Prostate gland (tissue), 2 donors: ENCODE measurements around the gene TNFSF13. TPM values are rescaled to one million over a fixed set of nuclear protein-coding genes. Genes with fewer than 3 reads are reported as not detected.
A peak's percentile ranks its signal among the peaks of the same experiment; 100 is the strongest.

Experiments
- DNase-seq: peaks from one replicate; pipeline ENCODE4 v3.0.0-alpha.2; 2019; ENCODE audit warnings: low spot score
- H3K27ac ChIP-seq, 2 donors: fragments of 200-600 bp; sonication (generic); 2 replicates each; pipeline ENCODE4 v1.5.1; 2017 to 2019
- H3K27me3 ChIP-seq: fragments of 200-600 bp; sonication (generic); replicated peaks from 2 replicates; pipeline ENCODE4 v1.5.1; 2019; ENCODE audit not compliant: insufficient read depth
- H3K36me3 ChIP-seq, 2 donors: fragments of 200-600 bp; sonication (generic); 1 replicate in 1 of 2; 2 replicates in 1 of 2; pipeline versions ENCODE4 v1.5.1 to v1.8.1; 2017 to 2019
- H3K4me1 ChIP-seq: fragments of 200-600 bp; sonication (generic); replicated peaks from 2 replicates; pipeline ENCODE4 v1.5.1; 2019
- H3K4me3 ChIP-seq, 2 donors: fragments of 200-600 bp; sonication (generic); 2 replicates each; pipeline ENCODE4 v1.5.1; 2017 to 2019
- H3K9me3 ChIP-seq: fragments of 200-600 bp; sonication (generic); 2 replicates; pipeline ENCODE4 v1.5.1; 2017
- CTCF ChIP-seq, 4 experiments: fragments of 200-600 bp in 2 of 4; fragments of 450-650 bp in 2 of 4; sonication (generic) in 2 of 4; IDR thresholded peaks; 1 replicate in 3 of 4; 2 replicates in 1 of 4; pipeline ENCODE4 v1.5.1; 2016 to 2019; ENCODE audit warnings: antibody characterized with exemption in 4 of 4, mild to moderate bottlenecking in 2 of 4, moderate library complexity in 2 of 4
- POLR2A ChIP-seq: fragments of 450-650 bp; IDR thresholded peaks from one replicate; pipeline ENCODE4 v1.6.1; 2016; ENCODE audit warnings: antibody characterized with exemption, mild to moderate bottlenecking
- POLR2AphosphoS5 ChIP-seq: sonication (generic); formaldehyde crosslinking; IDR thresholded peaks from one replicate; pipeline ENCODE4 v1.6.1; 2017; ENCODE audit warnings: antibody characterized with exemption
- WGBS: methylation state at CpG from one replicate; pipeline ENCODE4 v1.1.5; 2018; 5-methylcytosine and 5-hydroxymethylcytosine counted together
- intact Hi-C: fragments of 100-400 bp; cut with DNase I; formaldehyde crosslinking; loops from one replicate; pipeline ENCODE4 v1.14.2; 2022
- total RNA-seq, 2 donors: library from RNA; depleted of rRNA; stranded (reverse); fragments of >200 nt; gene quantifications; one replicate each; pipeline ENCODE4 v1.1.0, GENCODE V29; 2016

TNFSF13 gene
- total RNA-seq, 2 donors from 2014 or later: 20.4 to 21.1 TPM

GRCh38 chr17:7555320-7555948 is 3.1 kb upstream of the TNFSF13 start:
- intact Hi-C loops: no loop called here
- Histone ChIP-seq H3K27me3 (no peaks in the 10 kb centered on the region), H3K27ac (no peak overlapping the region), H3K4me1 (peaks cover 35% of the 10 kb centered on the region), H3K36me3 (no peaks in the 10 kb centered on the region), H3K4me3 (no peak overlapping the region), H3K9me3 (no peaks in the 10 kb centered on the region)
- TF ChIP-seq POLR2A: no peak
- no peak for TF ChIP-seq POLR2AphosphoS5
- TF ChIP-seq CTCF (IDR thresholded peaks at IDR 0.05): no peak
- no peak for DNase-seq
- 61% methylated on average over 10 of the region's 10 CpGs for WGBS

GRCh38 chr17:7556627-7557026 is 1.9 kb upstream of the TNFSF13 start:
- Histone ChIP-seq H3K4me3 (no peak overlapping the region), H3K4me1 (peaks cover 39% of the 10 kb centered on the region), H3K36me3 (no peaks in the 10 kb centered on the region), H3K9me3 (no peaks in the 10 kb centered on the region), H3K27me3 (no peaks in the 10 kb centered on the region), H3K27ac (peak overlapping the region; percentile 92 to 96)
- WGBS: 56% methylated on average over 12 of the region's 12 CpGs
- DNase-seq: peak; percentile 26
- intact Hi-C loops: no loop called here
- TF ChIP-seq CTCF (IDR thresholded peaks at IDR 0.05) (no peak), POLR2AphosphoS5 (no peak), POLR2A (no peak)

- 30% methylated on average over 18 of the region's 19 CpGs for WGBS
- Histone ChIP-seq H3K27me3 (no peaks in the 10 kb centered on the region), H3K9me3 (no peaks in the 10 kb centered on the region), H3K27ac (peak overlapping the region; percentile 92 to 96), H3K4me3 (no peak overlapping the region), H3K4me1 (peaks cover 39% of the 10 kb centered on the region), H3K36me3 (no peaks in the 10 kb centered on the region)
- DNase-seq: no peak
- intact Hi-C loops: no loop called here
- no peak for TF ChIP-seq POLR2AphosphoS5
- no peak for TF ChIP-seq POLR2A
- TF ChIP-seq CTCF (IDR thresholded peaks at IDR 0.05): no peak
Observed at GRCh38 chr17:7557147-7557764, 1.3 kb upstream of the TNFSF13 start.

- peak; percentile 94 for DNase-seq
- peaks cover 47% of the 10 kb centered on the region for H3K4me1 ChIP-seq
- H3K27me3 ChIP-seq: no peaks in the 10 kb centered on the region
- intact Hi-C loops: no loop called here
- no peaks in the 10 kb centered on the region for H3K9me3 ChIP-seq
- WGBS: 3% methylated on average over 20 of the region's 21 CpGs
- H3K36me3 ChIP-seq: no peaks in the 10 kb centered on the region
- peak overlapping the region; percentile 22 to 25 for H3K4me3 ChIP-seq
- TF ChIP-seq POLR2A (peak; percentile 91), POLR2AphosphoS5 (peak; percentile 96), CTCF (IDR thresholded peaks at IDR 0.05) (peak in 2 of 4 experiments; percentile 35 to 43)
- peak overlapping the region; percentile 92 to 96 for H3K27ac ChIP-seq
Observed at GRCh38 chr17:7557775-7558543, 591 bp upstream of the TNFSF13 start.
